ENCODE measurements around the gene FAM174C. TPM values are rescaled to one million over a fixed set of nuclear protein-coding genes. Genes with fewer than 3 reads are reported as not detected.
A peak's percentile ranks its signal among the peaks of the same experiment; 100 is the strongest.

Gene FAM174C
- total and polyA plus RNA-seq, 10 donors: 35.8 to 134 (median 46.6) TPM

DNA sequence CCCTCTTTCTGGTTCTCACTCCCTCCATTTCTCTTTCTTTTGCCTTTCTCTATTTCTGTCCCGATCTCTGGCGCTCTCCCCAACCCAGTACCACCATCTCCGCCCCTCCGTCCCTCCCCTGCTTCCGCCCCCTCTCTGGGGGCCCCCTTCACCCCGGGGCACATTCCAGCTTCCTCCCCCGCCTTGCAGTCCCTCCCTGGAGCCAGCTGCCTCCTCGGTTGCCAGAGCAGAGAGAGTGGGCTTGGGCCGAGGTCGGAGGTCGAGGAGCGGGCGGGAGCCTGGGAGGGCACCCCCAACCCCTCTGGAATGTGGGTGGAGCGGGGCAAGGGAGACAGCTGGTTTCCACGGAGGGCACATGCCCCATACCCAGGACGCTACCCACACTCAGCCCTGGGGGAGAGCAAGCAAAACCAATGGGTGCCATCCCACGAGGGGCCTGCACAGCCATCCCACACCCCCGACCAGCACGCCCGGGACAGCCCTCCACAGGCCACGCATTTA is 12.7 kb upstream of the FAM174C start:
- intact Hi-C loops (cut with DNase I; ENCODE audit: low total_unique reads): no loop called here
- Histone ChIP-seq H3K36me3 (peaks cover 0 to 13% (median 5%) of the 10 kb centered on the region in 6 donors), H3K4me1 (peaks cover 78 to 100% (median 98%) of the 10 kb centered on the region in 6 donors), H3K9me3 (no peaks in the 10 kb centered on the region), H3K4me3 (peak overlapping the region in 7 of 8 donors; percentile 64 to 80 (median 66)), H3K27ac (peak overlapping the region; percentile 93 to 100 (median 99)), H3K27me3 (replicated peaks in 1 of 7) (no peaks in the 10 kb centered on the region)
- DNase-seq: peak; percentile 87
- TF ChIP-seq, protein P1, sequence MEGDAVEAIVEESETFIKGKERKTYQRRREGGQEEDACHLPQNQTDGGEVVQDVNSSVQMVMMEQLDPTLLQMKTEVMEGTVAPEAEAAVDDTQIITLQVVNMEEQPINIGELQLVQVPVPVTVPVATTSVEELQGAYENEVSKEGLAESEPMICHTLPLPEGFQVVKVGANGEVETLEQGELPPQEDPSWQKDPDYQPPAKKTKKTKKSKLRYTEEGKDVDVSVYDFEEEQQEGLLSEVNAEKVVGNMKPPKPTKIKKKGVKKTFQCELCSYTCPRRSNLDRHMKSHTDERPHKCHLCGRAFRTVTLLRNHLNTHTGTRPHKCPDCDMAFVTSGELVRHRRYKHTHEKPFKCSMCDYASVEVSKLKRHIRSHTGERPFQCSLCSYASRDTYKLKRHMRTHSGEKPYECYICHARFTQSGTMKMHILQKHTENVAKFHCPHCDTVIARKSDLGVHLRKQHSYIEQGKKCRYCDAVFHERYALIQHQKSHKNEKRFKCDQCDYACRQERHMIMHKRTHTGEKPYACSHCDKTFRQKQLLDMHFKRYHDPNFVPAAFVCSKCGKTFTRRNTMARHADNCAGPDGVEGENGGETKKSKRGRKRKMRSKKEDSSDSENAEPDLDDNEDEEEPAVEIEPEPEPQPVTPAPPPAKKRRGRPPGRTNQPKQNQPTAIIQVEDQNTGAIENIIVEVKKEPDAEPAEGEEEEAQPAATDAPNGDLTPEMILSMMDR (IDR thresholded peaks at IDR 0.05 in 8 of 11, conservative IDR thresholded peaks at IDR 0.05 in 3 of 11): no peak
- TF ChIP-seq POLR2AphosphoS5 (IDR thresholded peaks at IDR 0.05): peak in 2 of 3 donors; percentile 13 to 69
- TF ChIP-seq POLR2A (IDR thresholded peaks at IDR 0.05): no peak
- WGBS, 5 donors: 35 to 54% (median 40%) methylated on average over 18 to 21 of the region's 21 CpGs

DNA sequence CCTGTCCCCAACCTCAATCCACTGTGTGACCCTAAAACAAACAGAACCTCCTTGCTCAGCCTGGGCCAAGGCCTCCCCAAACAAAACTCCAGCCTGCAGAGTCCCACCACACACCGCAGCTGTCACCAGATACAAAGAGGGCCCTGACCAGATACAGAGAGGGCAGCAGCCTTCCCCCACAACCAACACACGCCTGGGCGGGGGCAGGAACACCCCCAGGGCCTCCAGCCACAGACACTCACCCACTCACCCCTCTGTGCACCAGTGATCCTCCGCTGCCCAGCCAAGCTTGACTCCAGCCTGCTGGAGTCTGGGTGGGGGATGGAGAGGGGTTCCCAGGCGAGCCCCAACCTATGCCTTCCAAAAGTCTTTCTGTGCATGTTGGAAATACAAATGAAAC is 12.1 kb upstream of the FAM174C start:
- Histone ChIP-seq H3K4me3 (peak overlapping the region in 3 of 8 donors; percentile 64 to 78 (median 65)), H3K27me3 (replicated peaks in 1 of 7) (no peaks in the 10 kb centered on the region), H3K27ac (peak overlapping the region in 7 of 8 donors; percentile 96 to 100 (median 99)), H3K9me3 (no peaks in the 10 kb centered on the region), H3K36me3 (peaks cover 0 to 8% (median 1%) of the 10 kb centered on the region in 6 donors), H3K4me1 (peaks cover 78 to 100% (median 98%) of the 10 kb centered on the region in 6 donors)
- WGBS, 5 donors: 35 to 59% (median 48%) methylated on average over 4 to 5 of the region's 5 CpGs
- TF ChIP-seq POLR2A (IDR thresholded peaks at IDR 0.05) (no peak), POLR2AphosphoS5 (IDR thresholded peaks at IDR 0.05) (peak in 1 of 3 donors; percentile 59)
- TF ChIP-seq, protein P1 (IDR thresholded peaks at IDR 0.05 in 8 of 11, conservative IDR thresholded peaks at IDR 0.05 in 3 of 11): no peak
- DNase-seq: peak; percentile 84
- intact Hi-C loops (cut with DNase I; ENCODE audit: low total_unique reads): no loop called here

DNA sequence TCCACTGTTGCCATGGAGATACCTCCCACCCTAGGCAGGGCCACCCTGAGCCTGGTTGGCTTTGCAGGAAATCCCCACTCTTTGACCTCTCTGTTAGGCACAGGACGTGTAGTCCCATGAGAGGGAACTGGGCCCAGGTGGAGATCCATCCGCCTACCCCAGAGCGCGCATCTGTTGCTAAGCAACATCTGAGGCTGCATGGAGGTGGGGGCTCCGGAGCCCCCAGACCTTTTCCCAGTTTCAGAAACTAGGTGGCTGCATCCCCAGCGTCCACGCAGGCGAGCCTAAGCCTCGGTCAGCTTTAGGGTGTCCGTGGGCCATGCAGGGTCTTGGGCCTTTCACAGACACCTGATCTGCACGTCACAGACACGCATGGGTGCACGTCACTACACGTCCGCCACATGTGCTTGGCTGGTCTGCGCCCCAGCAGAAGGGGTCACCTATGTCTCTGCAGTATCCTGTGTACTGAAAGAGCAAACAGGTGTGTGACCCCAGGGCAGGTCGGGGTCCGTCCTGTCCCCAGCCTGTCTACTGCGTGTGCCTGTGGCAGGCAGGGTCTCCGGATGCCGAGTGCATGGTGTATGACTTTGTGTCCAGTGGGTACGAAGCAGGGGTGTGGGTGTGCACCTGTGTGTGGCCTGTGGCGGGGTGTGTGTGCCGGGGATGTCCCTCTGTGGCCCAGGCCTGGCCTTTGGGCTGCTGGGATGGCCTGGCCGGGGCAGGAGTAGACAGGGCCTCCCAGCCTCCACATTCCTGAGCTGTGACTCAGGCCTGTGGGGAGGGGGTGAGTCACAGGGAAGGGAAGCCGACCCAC is 10.3 kb upstream of the FAM174C start:
- H3K36me3 ChIP-seq: no peaks in the 10 kb centered on the region
- H3K4me3 ChIP-seq: peak overlapping the region in 4 of 8 donors; percentile 57 to 90 (median 65)
- intact Hi-C loops (cut with DNase I; ENCODE audit: low total_unique reads): no loop called here

More for the DNA sequence above, 10.3 kb upstream of the FAM174C start:
- H3K27me3 ChIP-seq (replicated peaks in 1 of 7): no peaks in the 10 kb centered on the region
- TF ChIP-seq, protein P1 (IDR thresholded peaks at IDR 0.05 in 8 of 11, conservative IDR thresholded peaks at IDR 0.05 in 3 of 11): no peak
- peak; percentile 50 to 77 (median 71) for TF ChIP-seq POLR2AphosphoS5 (IDR thresholded peaks at IDR 0.05)
- TF ChIP-seq POLR2A (IDR thresholded peaks at IDR 0.05): peak in 1 of 3 donors; percentile 13
- 65 to 79% (median 72%) methylated on average over 20 to 26 of the region's 26 CpGs for WGBS, 5 donors
- peaks cover 68 to 96% (median 92%) of the 10 kb centered on the region in 6 donors for H3K4me1 ChIP-seq
- peak; percentile 88 for DNase-seq
- peak overlapping the region; percentile 35 to 100 (median 92) for H3K27ac ChIP-seq
- H3K9me3 ChIP-seq: no peaks in the 10 kb centered on the region

All from spleen (tissue), 11 donors.